Breast epithelium (tissue), 3 donors: ENCODE results near the gene SCN2B.

Source experiments
- CTCF ChIP-seq, 3 donors: fragments of 450-650 bp; IDR thresholded peaks; one replicate each; pipeline ENCODE4 v1.5.1; 2016 to 2017; ENCODE audit warnings: antibody characterized with exemption in 3 of 3, mild to moderate bottlenecking in 3 of 3, moderate library complexity in 3 of 3
- POLR2A ChIP-seq: fragments of 450-650 bp; IDR thresholded peaks from one replicate; pipeline ENCODE4 v1.6.1; 2016; ENCODE audit warnings: antibody characterized with exemption, mild to moderate bottlenecking, moderate library complexity

- no peak for TF ChIP-seq CTCF (IDR thresholded peaks at IDR 0.05)
- TF ChIP-seq POLR2A = no peak
Measured at GRCh38 chr11:118219244-118219643, 42.8 kb upstream of the SCN2B start.
